DMS53 (cell line): ENCODE measurements around the gene LSG1.

Experiments
- DNase-seq: peaks from one replicate; lab custom pipeline; 2025; lab: John Stamatoyannopoulos, UW

Gene LSG1

DNA sequence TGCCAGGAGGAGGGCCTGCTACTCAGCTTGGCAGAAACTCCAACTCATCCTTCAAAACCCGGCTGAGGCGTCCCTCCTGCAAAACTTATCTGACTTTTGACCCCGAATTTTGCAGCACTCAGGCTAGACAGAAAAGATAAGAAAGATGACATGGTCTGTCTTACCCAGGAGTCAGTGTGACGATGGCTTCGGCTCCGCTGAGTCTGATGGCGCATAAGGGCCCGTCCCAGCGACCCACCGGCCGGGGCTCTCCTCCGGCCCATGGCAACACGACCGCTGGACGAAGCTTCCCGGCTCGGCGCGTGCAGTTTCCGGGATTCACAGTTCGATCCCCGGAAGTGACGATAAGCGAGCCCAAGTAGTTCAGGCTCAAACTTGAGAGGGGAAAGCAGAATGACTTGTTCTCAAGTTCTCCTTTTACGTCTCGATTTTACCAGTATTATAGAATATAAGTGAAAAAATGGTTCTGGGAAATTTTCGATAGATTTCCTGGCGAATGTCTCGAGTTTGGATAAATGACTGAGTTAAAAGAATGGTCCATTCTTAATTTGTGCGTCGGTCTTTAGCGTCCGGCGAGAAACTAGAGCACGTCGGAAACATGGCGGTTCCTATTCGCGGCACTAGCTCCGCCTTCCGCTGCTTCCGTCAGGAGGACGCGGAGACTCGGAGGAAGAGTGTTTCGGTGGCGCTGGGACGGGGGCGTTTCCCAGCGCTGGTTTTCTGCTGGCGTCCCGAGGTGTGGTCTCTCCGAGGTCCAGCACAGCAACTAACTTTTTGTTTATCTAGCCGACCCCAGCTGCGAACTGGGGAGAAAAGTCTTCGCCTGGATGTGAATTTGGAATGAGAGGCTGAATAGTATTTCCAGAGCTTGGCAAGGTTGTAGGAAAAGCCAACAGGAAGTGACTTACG is at the start of gene LSG1:
Gene LSG1, minus strand, starts transcription at position 292 of the 909 bp plus-strand sequence. Its CDS starts 29 bp downstream, at position 263.
- DNase-seq: peak; percentile 97

GRCh38 chr3:194720048-194720447 is 48.1 kb upstream of the LSG1 start:
- DNase-seq: peak; percentile 48

GRCh38 chr3:194718079-194718478 is 46.1 kb upstream of the LSG1 start:
- DNase-seq: no peak

- DNase-seq: no peak
Measured at GRCh38 chr3:194715022-194715800, 43.2 kb upstream of the LSG1 start.

GRCh38 chr3:194714564-194714963 is 42.6 kb upstream of the LSG1 start:
- no peak for DNase-seq

- DNase-seq: no peak
Measured at GRCh38 chr3:194714137-194714455, 42.1 kb upstream of the LSG1 start.

GRCh38 chr3:194713299-194714136 is 41.5 kb upstream of the LSG1 start:
- DNase-seq: no peak

- DNase-seq: no peak
Measured at GRCh38 chr3:194711913-194712312, 39.9 kb upstream of the LSG1 start.

DNA sequence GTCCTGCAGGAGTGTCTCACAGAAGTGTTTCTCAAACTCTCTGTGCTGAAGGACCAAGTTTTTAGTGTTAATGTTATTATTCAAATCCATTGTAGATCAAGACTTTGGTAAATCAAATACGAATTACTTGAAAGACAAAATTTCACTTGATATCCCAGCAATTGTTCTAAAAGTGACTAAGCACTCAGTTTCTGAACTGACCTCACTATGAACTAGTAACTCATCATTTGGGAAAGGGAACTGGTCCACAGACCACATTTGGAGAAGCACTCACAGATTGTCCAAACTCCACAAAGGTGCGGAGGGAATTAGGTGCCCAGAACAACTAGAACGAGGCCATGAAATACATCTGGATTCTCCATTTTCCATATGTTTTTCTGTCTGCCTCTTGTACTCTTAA is 39.3 kb upstream of the LSG1 start:
- no peak for DNase-seq

GRCh38 chr3:194707147-194707540 is 35.2 kb upstream of the LSG1 start:
- no peak for DNase-seq

GRCh38 chr3:194705761-194706160 is 33.8 kb upstream of the LSG1 start:
- no peak for DNase-seq

GRCh38 chr3:194705227-194705626 is 33.2 kb upstream of the LSG1 start:
- no peak for DNase-seq

DNA sequence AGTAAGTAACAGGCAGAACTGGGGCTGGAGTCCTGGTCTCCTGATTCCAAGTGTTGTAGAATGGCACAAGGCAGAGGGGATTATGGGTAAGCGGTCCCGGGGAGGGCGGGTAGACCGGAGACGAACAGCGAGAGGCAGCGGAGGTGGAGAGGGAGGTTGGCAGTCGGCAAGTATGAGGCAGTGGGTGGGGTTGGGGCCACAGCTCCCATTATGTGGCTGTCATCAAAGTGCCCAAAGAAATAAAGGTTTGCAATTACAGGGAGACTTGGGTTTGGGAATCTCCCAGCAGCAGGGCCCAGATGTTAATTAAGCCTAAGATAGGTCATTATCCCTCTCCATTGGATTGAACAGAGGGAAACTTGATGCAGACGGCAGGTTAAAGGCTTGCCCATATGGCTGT is 30.6 kb upstream of the LSG1 start:
- no peak for DNase-seq

DNA sequence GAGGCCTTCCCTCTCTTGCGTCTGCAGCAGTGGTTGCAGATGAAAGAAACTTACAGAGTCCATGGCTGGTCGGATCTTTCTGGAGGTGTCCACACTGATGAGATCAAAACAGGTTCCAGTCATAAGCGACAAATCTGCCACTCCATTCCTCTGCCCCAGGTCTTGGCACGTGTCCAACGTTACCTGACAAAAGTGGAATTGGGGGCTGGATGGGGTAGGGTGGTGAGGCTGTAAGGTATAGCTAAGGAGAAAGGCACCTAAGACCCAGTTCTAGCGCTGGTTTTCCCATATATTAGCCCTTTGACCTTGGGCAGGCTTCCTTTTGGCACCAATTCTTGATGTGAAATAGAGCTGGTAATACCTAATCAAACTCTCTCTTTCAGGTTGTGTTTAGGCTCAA is 24.7 kb upstream of the LSG1 start:
- DNase-seq: no peak

GRCh38 chr3:194691481-194692283 is 19.7 kb upstream of the LSG1 start:
- peak; percentile 34 for DNase-seq

GRCh38 chr3:194690501-194691372 is 18.7 kb upstream of the LSG1 start:
- peak; percentile 18 for DNase-seq

- no peak for DNase-seq
Measured at GRCh38 chr3:194689493-194689944, 17.5 kb upstream of the LSG1 start.

- DNase-seq: no peak
Measured at GRCh38 chr3:194688946-194689345, 17.0 kb upstream of the LSG1 start.

- DNase-seq: peak; percentile 20
Measured at GRCh38 chr3:194688200-194688740, 16.3 kb upstream of the LSG1 start.

DNA sequence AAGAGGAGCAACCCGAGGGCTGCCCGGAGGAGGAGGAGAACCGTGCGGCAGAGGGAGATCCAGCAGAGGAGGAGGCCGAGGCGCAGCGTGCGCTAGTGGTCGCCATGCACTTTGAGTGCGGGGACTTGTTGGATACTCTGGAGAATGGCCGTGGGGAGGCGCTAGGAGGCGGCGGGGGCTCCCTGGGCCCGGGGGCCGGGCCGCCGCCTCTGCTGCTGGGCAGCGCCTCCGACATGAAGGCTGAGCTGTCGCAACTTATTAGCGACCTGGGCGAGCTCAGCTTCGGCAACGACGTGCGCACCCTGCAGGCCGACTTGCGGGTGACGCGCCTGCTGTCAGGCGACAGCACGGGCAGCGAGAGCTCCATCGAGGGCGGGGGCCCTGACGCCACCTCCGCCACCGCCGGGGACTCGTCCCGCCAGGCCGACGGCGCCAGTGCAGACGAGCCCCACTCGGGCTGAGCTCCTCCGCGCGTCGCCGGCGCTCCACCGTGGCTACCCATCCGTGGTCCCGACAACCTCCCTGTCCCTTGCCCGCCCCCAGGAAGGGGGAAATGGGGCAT is 15.7 kb upstream of the LSG1 start:
- peak; percentile 73 for DNase-seq
